ENCODE data around the gene HECTD4.

- TF ChIP-seq, protein P1, sequence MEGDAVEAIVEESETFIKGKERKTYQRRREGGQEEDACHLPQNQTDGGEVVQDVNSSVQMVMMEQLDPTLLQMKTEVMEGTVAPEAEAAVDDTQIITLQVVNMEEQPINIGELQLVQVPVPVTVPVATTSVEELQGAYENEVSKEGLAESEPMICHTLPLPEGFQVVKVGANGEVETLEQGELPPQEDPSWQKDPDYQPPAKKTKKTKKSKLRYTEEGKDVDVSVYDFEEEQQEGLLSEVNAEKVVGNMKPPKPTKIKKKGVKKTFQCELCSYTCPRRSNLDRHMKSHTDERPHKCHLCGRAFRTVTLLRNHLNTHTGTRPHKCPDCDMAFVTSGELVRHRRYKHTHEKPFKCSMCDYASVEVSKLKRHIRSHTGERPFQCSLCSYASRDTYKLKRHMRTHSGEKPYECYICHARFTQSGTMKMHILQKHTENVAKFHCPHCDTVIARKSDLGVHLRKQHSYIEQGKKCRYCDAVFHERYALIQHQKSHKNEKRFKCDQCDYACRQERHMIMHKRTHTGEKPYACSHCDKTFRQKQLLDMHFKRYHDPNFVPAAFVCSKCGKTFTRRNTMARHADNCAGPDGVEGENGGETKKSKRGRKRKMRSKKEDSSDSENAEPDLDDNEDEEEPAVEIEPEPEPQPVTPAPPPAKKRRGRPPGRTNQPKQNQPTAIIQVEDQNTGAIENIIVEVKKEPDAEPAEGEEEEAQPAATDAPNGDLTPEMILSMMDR (IDR thresholded peaks at IDR 0.05): no peak
- no peak for TF ChIP-seq POLR2AphosphoS5 (IDR thresholded peaks at IDR 0.05)
Measured at GRCh38 chr12:112159146-112159541, 223.1 kb downstream of the HECTD4 start.
